Skin epidermis (tissue), 12 donors: Measurements from ENCODE around the gene SAA2.
"Not testable (repeated sequence)": the region's sequence is repeated elsewhere in the genome, so short reads cannot be mapped to it uniquely, and the experiment has no call there.

Source experiments
- H3K27ac ChIP-seq, 21 experiments: fragments of 200-600 bp; sonication (generic) in 11 of 21; one replicate each; pipeline ENCODE4 v1.5.0; 2020; ENCODE audit warnings: mild to moderate bottlenecking in 3 of 21, inconsistent platforms in 2 of 21, moderate library complexity in 2 of 21
- H3K4me3 ChIP-seq, 7 experiments: fragments of 200-600 bp; sonication (generic) in 2 of 7; one replicate each; pipeline ENCODE4 v1.5.0; 2020; ENCODE audit warnings: inconsistent platforms in 2 of 7, mild to moderate bottlenecking in 2 of 7, moderate library complexity in 1 of 7

Gene SAA2

GRCh38 chr11:18253778-18254338, 5.4 kb upstream of the SAA2 start:
- Histone ChIP-seq H3K27ac (no peak overlapping the region), H3K4me3 (no peak overlapping the region)

GRCh38 chr11:18253233-18253632, 4.8 kb upstream of the SAA2 start:
- Histone ChIP-seq H3K27ac (no peak overlapping the region), H3K4me3 (no peak overlapping the region)

- not testable (repeated sequence) for H3K4me3 ChIP-seq
- H3K27ac ChIP-seq, result peak overlapping the region in 1 of 21 experiments; percentile 79
Observed at GRCh38 chr11:18247191-18247581, 1.3 kb downstream of the SAA2 start.

- Histone ChIP-seq H3K27ac (peak overlapping the region in 5 of 21 experiments; percentile 2 to 79 (median 49)), H3K4me3 (peak overlapping the region in 1 of 7 experiments; percentile 1)
Observed at GRCh38 chr11:18246379-18247190, 1.9 kb downstream of the SAA2 start.

- H3K4me3 ChIP-seq, result no peak overlapping the region
- no peak overlapping the region for H3K27ac ChIP-seq
Observed at GRCh38 chr11:18245396-18245795, 3.1 kb downstream of the SAA2 start.

- Histone ChIP-seq H3K4me3 (no peak overlapping the region), H3K27ac (no peak overlapping the region)
Observed at GRCh38 chr11:18243783-18244362, 4.6 kb downstream of the SAA2 start.

GRCh38 chr11:18239655-18240054, 8.8 kb downstream of the SAA2 start:
- H3K4me3 ChIP-seq, result no peak overlapping the region
- no peak overlapping the region for H3K27ac ChIP-seq

GRCh38 chr11:18236664-18237356, 11.7 kb downstream of the SAA2 start, which contains the start of gene SAA4:
Gene SAA4 (minus strand): TSS chr11:18236802. CDS start chr11:18235926, 876 bp downstream.
- H3K4me3 ChIP-seq, result no peak within 1 kb of the TSS
- H3K27ac ChIP-seq, result no peak within 1 kb of the TSS

- no peak overlapping the region for H3K4me3 ChIP-seq
Observed at GRCh38 chr11:18235394-18236334, 12.8 kb downstream of the SAA2 start.

GRCh38 chr11:18233912-18234311, 14.6 kb downstream of the SAA2 start:
- no peak overlapping the region for H3K27ac ChIP-seq
- H3K4me3 ChIP-seq, result no peak overlapping the region

More at GRCh38 chr11:18235394-18236334, 12.8 kb downstream of the SAA2 start:
- H3K27ac ChIP-seq, result no peak overlapping the region

- Histone ChIP-seq H3K27ac (no peak overlapping the region), H3K4me3 (no peak overlapping the region)
Observed at GRCh38 chr11:18230859-18231258, 17.6 kb downstream of the SAA2 start.

GRCh38 chr11:18229501-18229900, 19.0 kb downstream of the SAA2 start:
- no peak overlapping the region for H3K27ac ChIP-seq
- no peak overlapping the region for H3K4me3 ChIP-seq

- Histone ChIP-seq H3K27ac (no peak overlapping the region), H3K4me3 (no peak overlapping the region)
Observed at GRCh38 chr11:18225913-18226312, 22.6 kb downstream of the SAA2 start.

- Histone ChIP-seq H3K4me3 (no peak overlapping the region), H3K27ac (no peak overlapping the region)
Observed at GRCh38 chr11:18223591-18224387, 24.7 kb downstream of the SAA2 start.

- Histone ChIP-seq H3K4me3 (no peak overlapping the region), H3K27ac (no peak overlapping the region)
Observed at GRCh38 chr11:18222814-18223421, 25.6 kb downstream of the SAA2 start.

- Histone ChIP-seq H3K27ac (no peak overlapping the region), H3K4me3 (no peak overlapping the region)
Observed at GRCh38 chr11:18221274-18221876, 27.1 kb downstream of the SAA2 start.

GRCh38 chr11:18209058-18209457, 39.4 kb downstream of the SAA2 start:
- no peak overlapping the region for H3K4me3 ChIP-seq
- no peak overlapping the region for H3K27ac ChIP-seq

- H3K27ac ChIP-seq, result no peak overlapping the region
- no peak overlapping the region for H3K4me3 ChIP-seq
Observed at GRCh38 chr11:18204771-18205170, 43.7 kb downstream of the SAA2 start.
